Testis (tissue), 2 donors: Measurements from ENCODE around the gene OR11H6.

Source experiments
- POLR2A ChIP-seq: fragments of 450-650 bp; IDR thresholded peaks from one replicate; pipeline ENCODE4 v1.6.1; 2017; ENCODE audit warnings: antibody characterized with exemption, mild to moderate bottlenecking, moderate library complexity
- TF ChIP-seq, protein P1 (sequence below), 3 experiments: fragments of 450-650 bp in 2 of 3; fragments of 200-600 bp in 1 of 3; sonication (generic) in 1 of 3; IDR thresholded peaks; one replicate each; pipeline ENCODE4 v1.5.1; 2016 to 2019; ENCODE audit warnings: antibody characterized with exemption in 3 of 3, mild to moderate bottlenecking in 2 of 3, moderate library complexity in 1 of 3

- TF ChIP-seq, protein P1, sequence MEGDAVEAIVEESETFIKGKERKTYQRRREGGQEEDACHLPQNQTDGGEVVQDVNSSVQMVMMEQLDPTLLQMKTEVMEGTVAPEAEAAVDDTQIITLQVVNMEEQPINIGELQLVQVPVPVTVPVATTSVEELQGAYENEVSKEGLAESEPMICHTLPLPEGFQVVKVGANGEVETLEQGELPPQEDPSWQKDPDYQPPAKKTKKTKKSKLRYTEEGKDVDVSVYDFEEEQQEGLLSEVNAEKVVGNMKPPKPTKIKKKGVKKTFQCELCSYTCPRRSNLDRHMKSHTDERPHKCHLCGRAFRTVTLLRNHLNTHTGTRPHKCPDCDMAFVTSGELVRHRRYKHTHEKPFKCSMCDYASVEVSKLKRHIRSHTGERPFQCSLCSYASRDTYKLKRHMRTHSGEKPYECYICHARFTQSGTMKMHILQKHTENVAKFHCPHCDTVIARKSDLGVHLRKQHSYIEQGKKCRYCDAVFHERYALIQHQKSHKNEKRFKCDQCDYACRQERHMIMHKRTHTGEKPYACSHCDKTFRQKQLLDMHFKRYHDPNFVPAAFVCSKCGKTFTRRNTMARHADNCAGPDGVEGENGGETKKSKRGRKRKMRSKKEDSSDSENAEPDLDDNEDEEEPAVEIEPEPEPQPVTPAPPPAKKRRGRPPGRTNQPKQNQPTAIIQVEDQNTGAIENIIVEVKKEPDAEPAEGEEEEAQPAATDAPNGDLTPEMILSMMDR (IDR thresholded peaks at IDR 0.05), result no peak
- no peak for TF ChIP-seq POLR2A
Measured at GRCh38 chr14:20247646-20248246, 24.2 kb downstream of the OR11H6 start.
